Measurements from ENCODE around the gene RANBP9. TPM values are rescaled to one million over a fixed set of nuclear protein-coding genes. Genes with fewer than 3 reads are reported as not detected.
A peak's percentile ranks its signal among the peaks of the same experiment; 100 is the strongest.

Gene RANBP9
- total RNA-seq, 3 donors from 2014 or later: 43.9 to 51.5 (median 48.0) TPM

DNA sequence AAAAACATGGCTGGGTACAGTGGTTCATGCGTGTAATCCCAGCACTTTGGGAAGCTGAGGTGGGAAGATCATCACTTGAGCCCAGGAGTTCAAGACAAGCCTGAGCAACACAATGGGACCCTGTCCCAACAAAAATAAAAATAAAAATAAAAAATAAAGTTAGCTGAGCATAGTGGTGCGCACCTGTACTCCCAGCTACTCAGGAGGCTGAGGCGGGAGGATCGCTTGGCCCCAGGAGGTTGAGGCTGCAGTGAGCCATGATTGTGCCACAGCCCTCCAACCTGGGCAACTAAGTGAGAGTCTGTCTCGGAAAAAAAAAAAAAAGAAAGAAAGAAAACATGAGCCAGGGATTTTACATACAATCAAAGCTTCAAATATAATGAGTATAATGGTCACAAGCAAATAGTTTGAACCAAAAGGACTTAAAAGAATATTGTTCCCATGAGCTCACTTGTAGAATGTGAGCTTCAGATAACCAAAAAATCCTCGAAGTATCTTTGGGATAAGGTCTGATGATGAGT is 31.1 kb downstream of the RANBP9 start:
- DNase-seq (ENCODE audit: low spot score in 2 of 2): no peak
- intact Hi-C loops (cut with DNase I; ENCODE audit: low total_unique reads): no loop called here
- no peaks in the 10 kb centered on the region for H3K4me1 ChIP-seq
- no peak overlapping the region for H3K27ac ChIP-seq
- H3K9me3 ChIP-seq: peaks cover 0 to 10% of the 10 kb centered on the region in 2 donors
- H3K4me3 ChIP-seq: no peak overlapping the region
- no peaks in the 10 kb centered on the region for H3K36me3 ChIP-seq
- no peaks in the 10 kb centered on the region for H3K27me3 ChIP-seq
- TF ChIP-seq POLR2AphosphoS5 (IDR thresholded peaks at IDR 0.05): no peak
- TF ChIP-seq POLR2A (IDR thresholded peaks at IDR 0.05): no peak
- TF ChIP-seq, protein P1, sequence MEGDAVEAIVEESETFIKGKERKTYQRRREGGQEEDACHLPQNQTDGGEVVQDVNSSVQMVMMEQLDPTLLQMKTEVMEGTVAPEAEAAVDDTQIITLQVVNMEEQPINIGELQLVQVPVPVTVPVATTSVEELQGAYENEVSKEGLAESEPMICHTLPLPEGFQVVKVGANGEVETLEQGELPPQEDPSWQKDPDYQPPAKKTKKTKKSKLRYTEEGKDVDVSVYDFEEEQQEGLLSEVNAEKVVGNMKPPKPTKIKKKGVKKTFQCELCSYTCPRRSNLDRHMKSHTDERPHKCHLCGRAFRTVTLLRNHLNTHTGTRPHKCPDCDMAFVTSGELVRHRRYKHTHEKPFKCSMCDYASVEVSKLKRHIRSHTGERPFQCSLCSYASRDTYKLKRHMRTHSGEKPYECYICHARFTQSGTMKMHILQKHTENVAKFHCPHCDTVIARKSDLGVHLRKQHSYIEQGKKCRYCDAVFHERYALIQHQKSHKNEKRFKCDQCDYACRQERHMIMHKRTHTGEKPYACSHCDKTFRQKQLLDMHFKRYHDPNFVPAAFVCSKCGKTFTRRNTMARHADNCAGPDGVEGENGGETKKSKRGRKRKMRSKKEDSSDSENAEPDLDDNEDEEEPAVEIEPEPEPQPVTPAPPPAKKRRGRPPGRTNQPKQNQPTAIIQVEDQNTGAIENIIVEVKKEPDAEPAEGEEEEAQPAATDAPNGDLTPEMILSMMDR (IDR thresholded peaks at IDR 0.05): no peak

DNA sequence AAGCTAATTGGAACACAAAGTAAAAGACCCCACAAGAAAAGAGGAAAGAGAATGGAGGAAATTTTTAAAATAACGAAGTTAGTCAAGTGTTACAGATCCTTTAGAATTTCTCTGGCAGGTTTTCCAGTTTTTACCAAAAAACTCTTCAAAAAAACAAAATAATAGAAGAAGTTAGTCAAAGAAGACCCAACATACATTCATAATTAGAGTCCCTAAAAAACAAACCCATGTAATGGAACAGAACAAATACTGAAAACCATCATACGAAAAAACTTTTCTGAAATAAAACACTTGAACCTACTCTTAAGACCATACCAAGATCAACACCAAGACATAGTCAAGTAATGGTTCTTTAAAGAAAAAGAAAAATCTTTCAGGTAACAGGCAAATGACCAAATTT is 31.6 kb downstream of the RANBP9 start:
- TF ChIP-seq, protein P1 (IDR thresholded peaks at IDR 0.05): no peak
- TF ChIP-seq POLR2AphosphoS5 (IDR thresholded peaks at IDR 0.05) (no peak), POLR2A (IDR thresholded peaks at IDR 0.05) (no peak)
- no peak for DNase-seq (ENCODE audit: low spot score in 2 of 2)
- Histone ChIP-seq H3K4me1 (no peaks in the 10 kb centered on the region), H3K27ac (no peak overlapping the region), H3K9me3 (peaks cover 0 to 10% of the 10 kb centered on the region in 2 donors), H3K36me3 (no peaks in the 10 kb centered on the region), H3K27me3 (no peaks in the 10 kb centered on the region), H3K4me3 (no peak overlapping the region)
- intact Hi-C loops (cut with DNase I; ENCODE audit: low total_unique reads): no loop called here

DNA sequence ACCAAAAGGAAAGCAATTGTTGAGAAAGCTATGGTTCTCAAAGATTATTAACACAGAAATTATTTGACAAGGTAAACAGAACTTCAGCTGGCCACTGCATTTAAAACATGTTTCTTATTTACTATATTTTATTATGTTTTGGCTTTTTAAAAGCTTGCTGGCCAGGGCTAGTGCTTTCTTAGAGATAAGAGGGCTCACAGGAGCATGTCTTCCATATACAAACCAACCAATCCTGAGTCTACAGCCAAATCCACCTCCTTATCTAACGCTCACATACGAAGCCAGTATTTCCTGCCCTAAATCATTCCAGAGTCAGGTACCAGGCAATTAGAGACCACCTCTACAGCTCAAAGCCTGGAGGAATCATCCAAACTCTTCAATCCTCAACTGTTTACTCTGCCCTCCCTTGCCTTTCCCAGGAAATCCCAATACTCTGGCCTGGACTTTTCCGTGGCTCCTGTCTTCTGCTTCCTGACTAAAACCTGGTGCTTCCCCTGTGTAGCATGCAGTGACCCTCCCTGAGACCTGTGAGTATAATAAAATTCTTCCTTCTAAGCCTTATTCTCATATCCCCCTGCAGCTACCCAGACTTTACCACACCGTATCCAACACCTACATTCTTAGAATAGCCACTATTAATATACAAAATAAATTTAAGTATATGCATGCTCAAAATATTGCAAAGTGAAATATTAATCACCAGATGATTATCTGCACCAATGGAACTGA is 33.2 kb downstream of the RANBP9 start:
- H3K27ac ChIP-seq: peak overlapping the region; percentile 7 to 56

DNA sequence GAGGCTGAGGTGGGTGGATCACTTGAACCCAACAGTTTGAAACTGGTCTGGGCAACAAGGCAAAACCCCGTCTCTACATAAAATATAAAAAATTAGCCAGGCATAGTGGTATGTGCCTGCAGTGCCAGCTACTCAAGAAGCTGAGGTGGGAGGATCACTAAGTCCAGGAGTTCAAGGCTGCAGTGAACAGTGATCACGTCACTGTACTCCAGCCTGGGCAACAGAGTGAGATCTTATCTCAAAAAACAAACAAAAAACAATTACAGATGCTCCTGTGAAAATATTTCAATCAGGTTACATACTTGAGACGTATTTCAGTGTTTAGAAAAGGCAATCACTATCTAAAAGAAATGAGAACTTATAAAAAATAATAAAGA is 33.8 kb downstream of the RANBP9 start:
- Histone ChIP-seq H3K36me3 (no peaks in the 10 kb centered on the region), H3K4me1 (no peaks in the 10 kb centered on the region), H3K27ac (peak overlapping the region in 1 of 2 donors; percentile 56), H3K9me3 (peaks cover 0 to 10% of the 10 kb centered on the region in 2 donors), H3K27me3 (no peaks in the 10 kb centered on the region), H3K4me3 (no peak overlapping the region)
- DNase-seq (ENCODE audit: low spot score in 2 of 2): no peak
- intact Hi-C loops (cut with DNase I; ENCODE audit: low total_unique reads): no loop called here
- TF ChIP-seq, protein P1 (IDR thresholded peaks at IDR 0.05): no peak
- TF ChIP-seq POLR2AphosphoS5 (IDR thresholded peaks at IDR 0.05) (no peak), POLR2A (IDR thresholded peaks at IDR 0.05) (no peak)

More for the DNA sequence above, 33.2 kb downstream of the RANBP9 start:
- Histone ChIP-seq H3K27me3 (no peaks in the 10 kb centered on the region), H3K4me3 (no peak overlapping the region), H3K9me3 (peaks cover 0 to 10% of the 10 kb centered on the region in 2 donors), H3K4me1 (no peaks in the 10 kb centered on the region), H3K36me3 (no peaks in the 10 kb centered on the region)
- intact Hi-C loops (cut with DNase I; ENCODE audit: low total_unique reads): no loop called here
- DNase-seq (ENCODE audit: low spot score in 2 of 2): no peak
- TF ChIP-seq, protein P1 (IDR thresholded peaks at IDR 0.05): no peak
- no peak for TF ChIP-seq POLR2A (IDR thresholded peaks at IDR 0.05)
- TF ChIP-seq POLR2AphosphoS5 (IDR thresholded peaks at IDR 0.05): no peak

DNA sequence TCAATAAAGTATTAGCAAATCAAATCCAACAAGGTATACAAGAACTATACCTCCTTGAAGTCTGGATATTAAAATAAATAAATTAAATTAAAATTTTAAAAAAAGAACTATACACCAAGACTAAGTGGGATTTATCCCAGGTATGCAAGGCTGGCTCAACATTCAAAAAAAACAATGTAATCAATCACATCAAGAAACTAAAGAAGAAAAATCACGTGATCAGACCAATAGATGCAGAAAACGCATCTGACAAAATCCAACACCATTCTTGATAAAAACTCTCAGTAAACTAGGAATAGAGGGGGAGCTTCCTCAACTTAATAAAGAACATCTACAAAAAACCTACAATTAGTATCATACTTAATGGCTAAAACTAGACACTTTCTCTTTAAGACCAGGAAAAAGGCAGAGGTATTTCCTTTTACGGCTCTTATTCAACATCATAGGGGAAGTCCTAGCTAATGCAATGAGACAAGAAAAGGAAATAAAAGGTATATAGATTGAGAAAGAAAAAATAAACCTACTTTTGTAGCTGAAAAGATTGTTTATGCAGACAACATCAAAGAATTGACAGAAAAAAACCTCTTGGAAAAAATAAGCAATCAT is 35.0 kb downstream of the RANBP9 start:
- Histone ChIP-seq H3K9me3 (peaks cover 0 to 10% of the 10 kb centered on the region in 2 donors), H3K36me3 (no peaks in the 10 kb centered on the region), H3K4me3 (no peak overlapping the region), H3K27ac (no peak overlapping the region), H3K27me3 (no peaks in the 10 kb centered on the region), H3K4me1 (no peaks in the 10 kb centered on the region)
- no peak for TF ChIP-seq POLR2A (IDR thresholded peaks at IDR 0.05)
- no peak for TF ChIP-seq POLR2AphosphoS5 (IDR thresholded peaks at IDR 0.05)
- TF ChIP-seq, protein P1 (IDR thresholded peaks at IDR 0.05): no peak
- intact Hi-C loops (cut with DNase I; ENCODE audit: low total_unique reads): no loop called here
- no peak for DNase-seq (ENCODE audit: low spot score in 2 of 2)
